Stimulated activated naive CD8-positive, alpha-beta T cell treated with anti-CD3 and anti-CD28 coated beads, Interleukin-15, Interleukin-2, amounts not matched to agents 100 ng/mL and 50 ng/mL, for 24 hours (primary cell): ENCODE measurements around the gene DDX50.
A peak's percentile ranks its signal among the peaks of the same experiment; 100 is the strongest.

Source experiments
- H3K27ac Mint-ChIP-seq: one replicate; pipeline ENCODE4 v1.8.0; 2021; ENCODE audit warnings: mild to moderate bottlenecking, mixed read lengths
- H3K27me3 Mint-ChIP-seq: one replicate; pipeline ENCODE4 v1.8.0; 2021; ENCODE audit warnings: mixed read lengths
- H3K36me3 Mint-ChIP-seq: one replicate; pipeline ENCODE4 v1.8.0; 2021; ENCODE audit warnings: low read depth, mixed read lengths
- H3K4me1 Mint-ChIP-seq: one replicate; pipeline ENCODE4 v1.8.0; 2021; ENCODE audit warnings: low read depth, mixed read lengths
- H3K4me3 Mint-ChIP-seq: one replicate; pipeline ENCODE4 v1.8.0; 2021; ENCODE audit warnings: mild to moderate bottlenecking, mixed read lengths
- H3K9me3 Mint-ChIP-seq: one replicate; pipeline ENCODE4 v1.8.0; 2021; ENCODE audit warnings: mixed read lengths

The DDX50 gene

GRCh38 chr10:68988530-68989316, 87.6 kb downstream of the DDX50 start, which contains the start of gene KIFBP:
Gene KIFBP, plus strand, starts transcription at chr10:68988803. Its CDS starts 30 bp downstream, at chr10:68988833.
- Mint-ChIP-seq H3K9me3 (no peaks in the 10 kb centered on the region), H3K4me3 (peak within 1 kb of the TSS; percentile 95), H3K36me3 (peaks cover 32% of the 10 kb centered on the region), H3K4me1 (peaks cover 47% of the 10 kb centered on the region), H3K27ac (peak within 1 kb of the TSS; percentile 92), H3K27me3 (no peaks in the 10 kb centered on the region)

DNA sequence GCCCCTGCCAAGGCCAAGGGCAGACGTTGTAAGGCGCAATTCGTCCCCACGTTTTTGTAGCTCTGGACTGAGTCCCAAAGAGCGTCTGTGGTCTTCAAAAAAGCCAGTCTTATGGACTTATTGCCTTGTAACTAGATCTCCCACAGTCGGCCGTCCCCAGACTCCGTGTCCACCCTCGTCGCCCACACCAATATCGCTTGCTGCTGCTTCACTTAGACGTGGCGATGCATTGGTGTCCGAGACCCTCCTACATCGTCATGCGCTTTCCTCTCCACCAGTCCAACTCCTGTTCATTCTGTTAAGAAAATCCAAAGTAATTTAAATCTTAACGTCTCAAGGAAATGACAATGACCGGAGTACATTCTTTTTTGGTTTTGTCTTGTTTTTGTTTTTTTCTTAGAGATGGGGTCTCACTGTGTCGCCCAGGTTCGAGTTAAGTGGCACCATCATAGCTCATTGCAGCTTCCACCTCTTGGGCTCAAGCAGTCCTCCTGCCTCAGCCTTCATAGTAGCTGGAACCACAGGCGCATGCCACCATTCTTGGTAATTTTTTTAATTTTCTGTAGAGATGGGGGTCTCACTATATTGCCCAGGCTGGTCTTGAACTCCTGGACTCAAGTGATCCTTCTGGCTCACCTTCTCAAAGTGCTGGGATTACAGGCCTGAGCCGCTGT, 88.3 kb downstream of the DDX50 start:
- Mint-ChIP-seq H3K9me3 (no peaks in the 10 kb centered on the region), H3K4me3 (peak overlapping the region; percentile 95), H3K27ac (peak overlapping the region; percentile 83), H3K4me1 (peaks cover 48% of the 10 kb centered on the region), H3K27me3 (no peaks in the 10 kb centered on the region), H3K36me3 (peaks cover 25% of the 10 kb centered on the region)

- Mint-ChIP-seq H3K4me3 (no peak overlapping the region), H3K4me1 (peaks cover 54% of the 10 kb centered on the region)
These were observed 91.7 kb downstream of the DDX50 start for GRCh38 chr10:68992636-68993440.

More at GRCh38 chr10:68992636-68993440, 91.7 kb downstream of the DDX50 start:
- peaks cover 15% of the 10 kb centered on the region for H3K36me3 Mint-ChIP-seq
- no peaks in the 10 kb centered on the region for H3K9me3 Mint-ChIP-seq
- H3K27me3 Mint-ChIP-seq = no peaks in the 10 kb centered on the region
- peak overlapping the region; percentile 56 for H3K27ac Mint-ChIP-seq
